Endothelial cell of umbilical vein (primary cell): ENCODE measurements around the gene PRKAR1B. TPM values are rescaled to one million over a fixed set of nuclear protein-coding genes. Genes with fewer than 3 reads are reported as not detected.

ENCODE experiments used
- BruUV-seq: library from RNA; stranded (reverse); fragments of 400-500 nt; replicated peaks from 2 replicates; lab custom pipeline; 2021; lab: Mats Ljungman, UMichigan
- CTCF ChIA-PET: fragments of 300-600, 350-600 bp; sonication (Branson Sonifier 250); formaldehyde crosslinking; loops from one replicate; lab custom pipeline; 2021; ENCODE audit warnings: antibody characterized with exemption, inconsistent platforms; lab: Charles Lee
- POLR2A ChIA-PET: fragments of 300-600, 350-600 bp; sonication (Branson Sonifier 250); formaldehyde crosslinking; loops from one replicate; lab custom pipeline; 2021; ENCODE audit warnings: antibody characterized with exemption, inconsistent platforms; lab: Charles Lee
- DNase-seq: peaks from one replicate; pipeline ENCODE4 v3.0.0-alpha.2; 2011; ENCODE audit warnings: low read depth, low spot score
- FAIRE-seq: peaks from 2 replicates; lab custom pipeline; 2011; peaks lifted over from hg19 to GRCh38; lab: Jason Lieb, UNC
- H2AFZ ChIP-seq: 2 replicates; pipeline ENCODE4 v1.6.0; 2012; ENCODE audit warnings: low read depth, low read length, control low read depth, inconsistent platforms
- H3K27ac ChIP-seq: 2 replicates; pipeline ENCODE4 v1.5.1; 2011; ENCODE audit warnings: low read depth, mild to moderate bottlenecking, control low read depth, low read length, moderate library complexity; ENCODE audit not compliant: insufficient read depth
- H3K27me3 ChIP-seq, 2 experiments: 2 replicates each; pipeline versions ENCODE4 v1.6.0 to v1.6.1; 2011; ENCODE audit warnings: low read length in 2 of 2, mixed read lengths in 1 of 2; ENCODE audit not compliant: control insufficient read depth in 2 of 2, insufficient read depth in 2 of 2
- H3K36me3 ChIP-seq, 2 experiments: 2 replicates in 1 of 2; 3 replicates in 1 of 2; pipeline ENCODE4 v1.5.1; 2011; ENCODE audit warnings: low read length in 2 of 2, mild to moderate bottlenecking in 1 of 2, moderate library complexity in 1 of 2; ENCODE audit not compliant: control insufficient read depth in 2 of 2, insufficient read depth in 2 of 2; ENCODE audit errors: extremely low read depth in 1 of 2
- H3K4me1 ChIP-seq: 3 replicates; pipeline ENCODE4 v1.5.1; 2011; ENCODE audit warnings: mild to moderate bottlenecking, low read length; ENCODE audit not compliant: control insufficient read depth, insufficient read depth; ENCODE audit errors: extremely low read depth
- H3K4me2 ChIP-seq: 2 replicates; pipeline ENCODE4 v1.6.1; 2011; ENCODE audit warnings: low read length, control low read depth, mixed read lengths; ENCODE audit not compliant: insufficient read depth
- H3K4me3 ChIP-seq, 3 experiments: fragments of 200-600 bp in 1 of 3; sonication (generic), shearing (Covaris generic) in 1 of 3; replicated peaks in 1 of 3; 2 replicates each; pipeline ENCODE4 v1.5.1; 2011 to 2016; ENCODE audit warnings: control low read depth in 3 of 3, low read length in 3 of 3, mild to moderate bottlenecking in 2 of 3, inconsistent platforms in 1 of 3, low read depth in 1 of 3, moderate library complexity in 1 of 3; ENCODE audit not compliant: insufficient read depth in 1 of 3
- H3K79me2 ChIP-seq: 2 replicates; pipeline ENCODE4 v1.6.0; 2012; ENCODE audit warnings: low read length, inconsistent platforms; ENCODE audit not compliant: control insufficient read depth, insufficient read depth
- H3K9ac ChIP-seq: replicated peaks from 2 replicates; pipeline ENCODE3; 2011; ENCODE audit warnings: low read length, control low read depth; ENCODE audit not compliant: insufficient read depth; ENCODE audit errors: extremely low read depth
- H3K9me1 ChIP-seq: replicated peaks from 3 replicates; pipeline ENCODE4 v1.6.0; 2011; ENCODE audit warnings: mild to moderate bottlenecking, low read length; ENCODE audit not compliant: control insufficient read depth, insufficient read depth; ENCODE audit errors: extremely low read depth
- H3K9me3 ChIP-seq: replicated peaks from 2 replicates; pipeline ENCODE4 v1.5.1; 2012; ENCODE audit warnings: low read length, inconsistent platforms; ENCODE audit not compliant: control insufficient read depth, insufficient read depth
- H4K20me1 ChIP-seq: replicated peaks from 2 replicates; pipeline ENCODE3; 2011; ENCODE audit warnings: mild to moderate bottlenecking, low read length; ENCODE audit not compliant: control insufficient read depth, insufficient read depth; ENCODE audit errors: extremely low read depth
- CTCF ChIP-seq, 2 donors: IDR thresholded peaks; 1 replicate in 1 of 2; 2 replicates in 1 of 2; pipeline ENCODE4 v1.5.1; 2011; ENCODE audit warnings: low read length in 2 of 2, mild to moderate bottlenecking in 2 of 2, moderate library complexity in 2 of 2, control low read depth in 1 of 2, inconsistent platforms in 1 of 2, low read depth in 1 of 2; ENCODE audit not compliant: insufficient read depth in 1 of 2; ENCODE audit errors: extremely low read depth in 1 of 2
- EZH2 ChIP-seq: IDR thresholded peaks from 2 replicates; pipeline ENCODE4 v1.6.1; 2012; ENCODE audit warnings: borderline replicate concordance, low read depth, mild to moderate bottlenecking, moderate library complexity, low read length, inconsistent platforms; ENCODE audit not compliant: severe bottlenecking
- FOS ChIP-seq: IDR thresholded peaks from 2 replicates; pipeline ENCODE4 v1.6.1; 2011; ENCODE audit warnings: mild to moderate bottlenecking, low read length, moderate library complexity, borderline replicate concordance; ENCODE audit not compliant: insufficient read depth
- GATA2 ChIP-seq: IDR thresholded peaks from 2 replicates; pipeline ENCODE4 v1.7.0; 2011; ENCODE audit warnings: low read depth, mild to moderate bottlenecking, moderate library complexity, mixed read lengths, low read length; ENCODE audit not compliant: insufficient read length, insufficient read depth
- JUN ChIP-seq: IDR thresholded peaks from 2 replicates; pipeline ENCODE4 v1.6.1; 2011; ENCODE audit warnings: borderline replicate concordance, low read depth; ENCODE audit not compliant: insufficient read length, insufficient read depth
- MYC ChIP-seq: IDR thresholded peaks from one replicate; pipeline ENCODE4 v1.6.1; 2011; ENCODE audit warnings: mild to moderate bottlenecking, low read depth, low read length
- POLR2A ChIP-seq: IDR thresholded peaks from 2 replicates; pipeline ENCODE4 v1.6.1; 2012; ENCODE audit warnings: low read depth, mild to moderate bottlenecking, control low read depth, low read length
- POLR2AphosphoS5 ChIP-seq: IDR thresholded peaks from 2 replicates; pipeline ENCODE4 v1.6.1; 2012; ENCODE audit warnings: low read depth, mild to moderate bottlenecking, control low read depth, low read length, moderate library complexity; ENCODE audit not compliant: insufficient read depth
- dilution Hi-C: fragments of 300-500 bp; cut with MboI; formaldehyde crosslinking; loops from one replicate; pipeline ENCODE4 v1.15.0; 2019; ENCODE audit warnings: low sequenced_read_pairs; ENCODE audit not compliant: extremely low pct_ligation_motif_present
- intact Hi-C: fragments of 100-400 bp; cut with micrococcal nuclease; formaldehyde crosslinking; loops from one replicate; pipeline ENCODE4 v1.10.0; 2022
- polyA plus RNA-seq, 4 experiments: library from polyadenylated mRNA; depleted of rRNA in 3 of 4; stranded (reverse) in 3 of 4; unstranded in 1 of 4; fragments of >200 nt; gene quantifications; 2 replicates each; pipeline versions ENCODE4 v1.2.1 to v1.2.3, GENCODE V29; 2011 to 2012; ENCODE audit warnings: missing spikeins in 1 of 4
- total RNA-seq: library from RNA; stranded (reverse); gene quantifications from 2 replicates; pipeline ENCODE4 v1.2.3, GENCODE V29; 2021
- TF ChIP-seq, protein P1 (sequence below): IDR thresholded peaks from 2 replicates; pipeline ENCODE4 v1.6.1; 2011; ENCODE audit not compliant: insufficient read depth, insufficient read length

The PRKAR1B gene
- total and polyA plus RNA-seq, 2 donors (not counting 3 experiments of a cell fraction or from before 2014, with no cell fraction given): 15.4 to 29.2 TPM

GRCh38 chr7:646951-647350, 80.1 kb downstream of the PRKAR1B start:
- Histone ChIP-seq H3K9me3 (no peaks in the 10 kb centered on the region), H3K9ac (no peak overlapping the region), H4K20me1 (no peaks in the 10 kb centered on the region), H3K9me1 (no peaks in the 10 kb centered on the region), H3K4me2 (no peak overlapping the region), H3K27me3 (no peaks in the 10 kb centered on the region), H3K4me1 (no peaks in the 10 kb centered on the region), H3K79me2 (no peaks in the 10 kb centered on the region), H3K27ac (no peak overlapping the region), H3K4me3 (no peak overlapping the region), H2AFZ (no peak overlapping the region), H3K36me3 (no peaks in the 10 kb centered on the region)
- TF ChIP-seq POLR2A (no peak), EZH2 (no peak), CTCF (IDR thresholded peaks at IDR 0.05; ENCODE audit: extremely low read depth in 1 of 2, insufficient read depth in 1 of 2, low read depth in 1 of 2, low read length in 2 of 2) (no peak), MYC (no peak), GATA2 (no peak), JUN (no peak), POLR2AphosphoS5 (no peak), FOS (no peak)
- TF ChIP-seq, protein P1, sequence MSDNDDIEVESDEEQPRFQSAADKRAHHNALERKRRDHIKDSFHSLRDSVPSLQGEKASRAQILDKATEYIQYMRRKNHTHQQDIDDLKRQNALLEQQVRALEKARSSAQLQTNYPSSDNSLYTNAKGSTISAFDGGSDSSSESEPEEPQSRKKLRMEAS: no peak
- no TSS peak for BruUV-seq
- DNase-seq (no peak), FAIRE-seq (no peak)
- POLR2A ChIA-PET: no interaction called here
- CTCF ChIA-PET: interaction anchor here (1.0 kb wide), 1 partner anchor 314 kb away, joined by 3 read pairs; no protein-coding TSS in a partner anchor
- intact Hi-C loops (no loop called here), dilution Hi-C loops (no loop called here)
